Activated CD4-positive, alpha-beta T cell treated with anti-CD3 and anti-CD28 coated beads for 4 hours (primary cell): ENCODE data around the gene TMEM86A.
A peak's percentile ranks its signal among the peaks of the same experiment; 100 is the strongest.

Source experiments
- DNase-seq, 2 donors: peaks; one replicate each; pipeline ENCODE4 v3.0.0-alpha.2; 2020

TMEM86A gene

DNA sequence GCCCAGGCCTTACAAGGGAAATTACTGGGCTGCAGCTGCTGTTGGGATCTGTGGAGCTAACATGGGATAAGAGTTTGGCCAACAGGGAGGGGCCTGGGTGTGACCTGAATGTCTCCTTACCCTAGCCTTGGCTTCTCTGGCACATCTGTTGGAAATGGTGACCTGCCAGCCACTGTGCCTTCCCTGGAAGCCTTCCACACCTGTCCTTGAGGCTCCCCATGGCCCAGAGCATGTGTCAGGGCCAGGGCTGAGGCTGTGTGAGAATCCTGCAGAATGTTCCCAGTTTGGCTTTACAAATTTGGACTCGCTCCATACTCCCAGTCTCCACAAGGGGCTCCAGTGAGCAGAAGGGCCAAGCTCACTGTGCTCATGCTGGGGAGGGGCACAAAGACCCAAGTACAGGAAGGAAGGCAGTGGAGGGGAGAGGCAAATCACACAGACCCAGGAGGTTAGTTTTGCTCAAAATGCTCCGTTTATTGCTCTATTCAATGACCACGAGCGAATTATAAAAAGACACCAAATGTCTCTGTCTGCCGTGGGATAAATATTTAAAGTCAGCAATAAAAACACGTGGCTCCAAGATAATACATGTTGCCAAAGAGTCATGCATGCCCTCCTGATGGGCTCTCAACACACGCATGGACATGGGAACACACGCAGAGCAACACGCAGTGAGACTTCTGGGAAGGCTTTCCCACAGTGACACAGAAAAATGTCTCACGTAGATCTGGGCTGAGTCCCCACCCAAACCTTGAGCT is 29.1 kb downstream of the TMEM86A start:
- DNase-seq: peak; percentile 37 to 62

DNA sequence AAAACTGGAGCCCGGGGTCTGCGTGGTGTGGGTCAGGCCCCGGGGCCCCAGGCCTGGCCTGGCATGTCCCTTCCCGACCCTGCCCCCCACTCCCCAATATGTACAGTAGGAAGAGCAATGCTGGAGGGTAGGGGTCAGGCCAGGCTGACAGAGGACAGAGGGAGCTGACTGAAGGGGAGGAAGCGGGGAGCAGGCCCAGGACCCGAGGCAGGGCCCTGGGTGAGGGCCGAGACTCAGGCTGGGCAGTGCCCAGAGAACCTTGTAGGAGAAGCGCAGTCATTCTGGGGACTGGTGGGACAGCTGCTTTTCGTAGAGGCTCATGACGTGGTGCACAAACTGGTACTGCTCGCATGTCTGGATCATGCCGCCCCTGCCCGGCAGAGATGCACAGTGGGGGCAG is 30.1 kb downstream of the TMEM86A start:
- no peak for DNase-seq

DNA sequence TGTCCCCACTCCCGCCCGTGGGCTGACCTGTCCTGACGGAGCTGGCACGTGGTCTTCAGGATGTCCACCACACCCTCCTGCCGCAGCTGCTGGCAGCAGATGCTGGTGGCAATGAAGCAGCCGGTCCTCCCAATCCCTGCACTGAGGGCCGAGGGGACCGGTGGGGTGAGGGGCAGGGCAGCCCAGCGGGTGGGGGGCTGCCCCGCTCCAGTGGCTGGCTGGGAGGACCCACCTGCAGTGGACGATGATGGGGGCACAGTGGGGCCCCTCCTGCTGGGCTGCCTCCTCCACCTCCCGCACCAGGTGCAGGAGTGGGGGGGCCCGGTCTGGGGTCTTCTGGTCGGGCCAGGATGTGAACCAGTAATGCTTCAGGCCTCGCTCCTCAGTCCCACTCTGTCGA is 30.8 kb downstream of the TMEM86A start:
- no peak for DNase-seq

DNA sequence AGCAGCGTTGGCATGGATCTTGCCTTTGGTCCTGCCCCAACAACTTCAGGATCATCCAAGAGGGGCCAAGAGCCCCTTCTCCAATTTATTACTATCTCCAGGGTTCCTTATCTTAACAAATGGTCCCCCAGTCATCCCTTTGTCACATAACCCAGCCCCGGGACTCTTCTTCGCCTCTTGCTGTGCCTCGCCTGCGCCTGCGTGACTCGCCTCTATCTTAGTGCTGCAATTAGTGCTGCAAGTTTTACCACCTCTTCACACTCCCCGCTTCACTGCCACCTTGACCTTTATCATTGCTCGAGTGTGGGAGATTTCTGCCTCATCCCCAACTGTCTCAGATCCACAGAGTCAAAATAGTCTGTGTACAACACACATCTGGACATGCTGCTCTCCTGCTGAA is 31.4 kb downstream of the TMEM86A start:
- DNase-seq: no peak

DNA sequence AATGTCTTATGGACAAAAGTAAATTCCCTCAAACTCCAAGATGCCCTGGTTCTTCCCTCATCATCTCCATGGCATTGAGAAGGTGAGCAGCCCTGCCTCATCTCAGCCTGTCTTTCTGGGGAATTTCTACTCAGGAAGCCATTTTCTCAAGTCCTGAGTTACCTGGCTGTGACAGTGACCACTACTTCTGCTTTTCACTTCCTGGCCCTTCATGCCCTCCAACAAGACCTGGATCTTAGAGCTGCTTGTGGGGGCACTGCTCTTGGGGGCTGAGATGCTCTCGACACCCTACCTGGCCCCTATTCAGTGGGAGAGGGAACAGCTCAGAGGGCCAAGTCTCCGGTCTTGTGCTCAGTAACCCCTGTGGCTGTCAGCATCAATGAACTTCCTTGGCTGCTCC is 32.9 kb downstream of the TMEM86A start:
- no peak for DNase-seq

DNA sequence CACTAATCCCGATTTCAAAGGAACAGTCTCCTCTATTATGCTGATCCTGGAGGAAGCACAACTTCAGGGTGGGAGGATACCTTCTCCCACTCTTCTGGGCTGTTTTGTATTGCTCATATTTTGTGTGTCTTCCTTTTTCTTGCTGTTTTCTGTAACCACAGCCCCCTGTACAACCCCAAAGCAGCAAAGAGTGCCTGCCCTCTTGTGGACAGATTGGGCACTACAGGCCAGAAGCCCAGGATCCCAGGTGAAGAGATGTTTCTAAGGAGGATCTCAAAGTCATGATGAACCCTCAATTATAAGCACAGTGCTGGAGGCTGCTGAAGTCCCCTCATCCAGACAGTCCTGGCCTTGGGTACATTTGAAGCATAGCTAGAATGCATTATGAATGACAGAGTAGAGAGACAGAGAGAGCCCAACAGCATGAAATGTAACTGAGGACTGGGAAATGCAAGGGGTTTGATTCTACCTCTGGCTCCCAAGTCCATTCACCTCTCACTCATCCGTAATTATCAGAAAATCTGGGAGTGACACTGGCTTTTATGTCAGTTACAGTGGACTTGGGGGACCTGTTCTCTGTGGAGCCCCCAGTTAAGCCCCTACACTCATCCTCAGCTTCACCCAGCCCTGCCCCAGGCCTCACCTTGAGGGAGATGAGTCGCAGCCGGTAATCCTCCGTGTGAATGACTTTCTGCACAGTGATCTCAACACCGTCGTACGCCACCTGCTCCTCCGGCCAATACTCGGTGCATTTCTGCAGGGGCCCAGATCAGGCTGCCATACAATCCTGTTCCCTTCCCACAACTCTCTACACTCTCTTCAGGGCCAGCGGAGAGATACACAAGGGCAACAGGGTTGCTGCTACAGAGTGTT is 33.6 kb downstream of the TMEM86A start:
- peak; percentile 56 to 79 for DNase-seq

DNA sequence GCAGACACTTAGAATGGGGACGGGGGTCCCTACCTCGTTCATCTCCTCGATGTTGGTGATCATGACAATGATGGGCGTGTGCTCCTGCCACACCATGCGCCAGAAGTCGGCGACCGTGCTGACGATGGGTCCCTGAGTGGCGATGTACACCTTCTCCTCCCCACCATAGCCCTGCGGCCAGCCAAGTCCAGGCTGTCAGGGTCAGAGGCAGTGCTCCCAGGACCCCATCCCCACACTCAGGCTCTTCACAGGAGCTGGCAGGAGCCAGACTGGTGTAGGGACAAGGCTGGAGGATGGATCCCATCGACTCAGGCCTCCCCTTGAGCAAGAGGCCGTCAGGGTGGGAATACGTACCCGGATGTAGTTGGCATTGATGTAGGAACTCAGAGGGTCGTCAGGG is 34.6 kb downstream of the TMEM86A start:
- no peak for DNase-seq

DNA sequence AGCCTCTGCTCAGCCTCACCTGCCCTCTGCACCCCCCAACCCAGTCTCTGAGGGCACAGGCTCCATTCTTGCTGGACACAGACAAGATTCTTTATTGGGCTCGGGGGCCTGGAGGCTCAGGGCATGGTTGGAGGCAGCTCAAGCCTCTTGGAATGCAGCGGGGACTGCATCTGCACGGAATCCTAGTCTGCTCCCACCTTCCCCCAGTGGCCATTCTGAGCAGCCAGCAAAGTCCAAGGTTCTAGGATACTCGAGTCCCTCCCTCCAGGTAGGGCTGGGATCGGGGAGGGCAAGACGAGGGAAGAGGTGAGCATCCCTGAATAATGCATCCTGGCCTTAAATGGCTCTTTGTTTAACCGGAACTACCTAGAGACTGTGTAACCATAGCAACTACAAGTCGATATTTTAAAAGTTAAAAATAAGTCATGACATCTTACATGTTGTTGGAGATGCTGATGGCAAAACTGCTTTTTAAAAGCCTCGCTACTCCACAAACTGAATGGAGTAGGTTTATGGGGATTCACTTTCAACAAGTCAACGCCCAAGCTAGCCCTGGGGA is 38.1 kb downstream of the TMEM86A start:
- DNase-seq: no peak

DNA sequence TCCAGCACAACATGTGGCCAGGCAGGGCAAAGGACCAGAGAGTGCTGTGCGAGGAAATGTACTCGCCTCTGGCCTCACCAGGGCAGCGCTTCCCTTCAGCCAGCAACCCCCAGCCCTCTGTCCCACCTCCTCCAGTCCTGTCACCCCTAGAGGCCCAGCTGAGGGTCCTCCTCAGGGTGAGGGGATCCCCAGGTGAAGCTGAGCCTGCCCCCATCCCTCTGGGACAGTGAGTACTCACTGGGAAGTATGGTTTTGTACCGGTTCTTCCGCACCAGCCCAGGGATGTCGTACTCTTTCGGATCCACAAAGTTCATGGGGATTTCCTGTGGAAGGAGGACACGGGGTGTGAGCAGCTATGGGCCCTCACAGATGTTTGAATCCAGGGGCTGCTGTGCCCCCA is 39.1 kb downstream of the TMEM86A start:
- no peak for DNase-seq

DNA sequence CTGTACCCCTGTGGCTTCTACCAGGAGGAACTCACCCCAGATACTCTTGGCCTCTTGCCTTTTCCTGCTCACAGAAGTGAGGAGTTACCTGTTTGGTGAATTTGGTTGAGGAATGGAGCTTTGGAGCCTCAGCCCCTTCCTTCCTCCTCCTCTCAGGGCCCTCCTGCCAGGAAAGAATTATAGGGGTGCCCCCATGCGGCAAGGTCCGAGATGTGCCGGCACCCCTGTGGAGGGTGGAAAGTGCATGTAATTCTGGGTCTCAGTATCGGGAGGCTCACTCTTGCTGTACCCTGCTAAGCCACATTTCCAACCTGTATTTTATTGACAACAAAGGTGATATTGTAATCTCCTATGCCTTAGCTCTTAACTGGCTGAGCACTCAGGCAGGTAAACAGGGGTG is 41.1 kb downstream of the TMEM86A start:
- no peak for DNase-seq

DNA sequence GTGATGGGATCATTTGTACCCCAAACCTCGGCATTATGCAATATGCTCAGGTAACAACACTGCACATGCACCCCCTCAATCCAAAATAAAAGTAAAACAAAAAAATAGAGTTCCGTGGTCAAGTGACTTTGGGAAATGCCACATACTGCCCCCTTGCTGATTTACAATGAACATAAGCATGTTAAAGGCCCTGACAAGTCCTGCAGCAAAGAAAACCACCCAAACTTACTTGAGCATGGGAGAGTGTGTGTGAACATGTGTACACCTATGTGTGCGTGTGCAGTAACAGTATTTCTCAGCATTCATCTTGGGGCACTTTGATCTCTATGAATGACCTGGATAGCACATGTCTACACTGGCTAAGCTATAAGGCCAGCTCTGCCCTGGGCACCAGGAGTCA is 43.2 kb downstream of the TMEM86A start:
- DNase-seq: no peak

DNA sequence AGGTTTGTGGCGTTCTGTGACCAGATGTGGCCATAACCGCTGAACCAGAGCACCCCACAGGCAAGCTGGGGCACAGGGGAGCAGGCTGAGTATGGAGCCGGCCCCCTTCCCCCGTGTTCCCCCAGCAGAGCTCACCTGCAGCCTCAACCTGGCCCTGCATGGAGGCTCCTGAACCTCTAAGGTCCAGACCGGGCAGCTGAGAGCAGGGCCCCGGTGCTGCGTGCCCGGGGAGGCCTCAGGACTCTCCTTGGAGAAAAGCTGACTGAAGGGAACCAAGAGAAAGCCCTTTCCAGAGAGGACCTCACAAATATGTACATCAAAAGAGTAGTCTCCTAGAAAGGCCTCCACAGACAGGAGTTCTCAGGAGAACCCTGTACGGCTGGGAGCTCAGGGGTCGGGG is 44.8 kb downstream of the TMEM86A start:
- DNase-seq: no peak

DNA sequence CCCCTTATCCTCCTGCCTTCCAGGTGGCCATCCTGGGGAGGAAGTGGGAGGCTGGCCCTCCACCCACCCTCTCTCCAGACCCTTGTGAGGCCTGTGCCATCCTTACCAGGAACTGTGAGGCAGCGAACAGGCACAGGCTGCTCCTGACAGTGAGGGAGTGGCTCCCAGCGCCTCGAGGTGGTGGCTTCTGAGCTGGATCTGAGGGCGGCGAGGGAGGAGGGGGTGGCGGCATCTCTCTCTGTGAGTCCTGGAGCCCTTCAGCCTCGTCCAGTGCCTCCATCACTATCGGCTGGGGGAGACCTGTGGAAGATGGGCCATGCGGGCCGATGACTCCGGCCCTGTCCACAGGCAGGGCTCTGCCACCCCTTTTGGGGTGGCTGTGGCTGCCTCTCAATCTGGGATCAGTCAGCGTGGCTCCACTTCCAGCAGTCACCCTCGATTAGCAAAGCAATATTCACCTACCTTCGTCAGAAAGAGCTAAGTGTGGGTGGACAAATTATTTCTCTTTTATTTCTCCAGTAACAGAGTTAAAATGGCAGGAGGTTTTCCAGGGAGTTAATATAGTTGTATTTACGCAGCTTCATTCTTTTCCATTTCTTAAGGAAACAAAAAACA is 45.4 kb downstream of the TMEM86A start:
- DNase-seq: no peak

DNA sequence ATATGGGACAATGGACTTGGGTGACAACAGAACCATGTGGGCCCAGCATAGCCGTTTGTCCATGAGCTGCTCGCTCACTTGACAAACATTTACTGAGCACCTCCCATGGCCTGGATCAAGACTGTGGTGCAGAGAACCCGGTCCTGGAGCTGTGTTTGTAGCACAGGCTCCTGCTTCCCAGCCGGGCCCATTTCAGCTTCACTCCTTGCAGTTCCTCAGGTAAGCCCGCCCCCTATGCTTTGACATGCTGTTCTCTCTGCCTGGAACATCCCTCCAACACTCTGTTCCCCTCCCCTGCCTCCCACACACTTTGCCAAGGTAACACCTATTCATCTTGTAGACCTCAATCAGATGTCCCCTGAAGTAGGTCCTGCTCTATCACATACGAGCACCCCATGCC is 46.7 kb downstream of the TMEM86A start:
- no peak for DNase-seq

DNA sequence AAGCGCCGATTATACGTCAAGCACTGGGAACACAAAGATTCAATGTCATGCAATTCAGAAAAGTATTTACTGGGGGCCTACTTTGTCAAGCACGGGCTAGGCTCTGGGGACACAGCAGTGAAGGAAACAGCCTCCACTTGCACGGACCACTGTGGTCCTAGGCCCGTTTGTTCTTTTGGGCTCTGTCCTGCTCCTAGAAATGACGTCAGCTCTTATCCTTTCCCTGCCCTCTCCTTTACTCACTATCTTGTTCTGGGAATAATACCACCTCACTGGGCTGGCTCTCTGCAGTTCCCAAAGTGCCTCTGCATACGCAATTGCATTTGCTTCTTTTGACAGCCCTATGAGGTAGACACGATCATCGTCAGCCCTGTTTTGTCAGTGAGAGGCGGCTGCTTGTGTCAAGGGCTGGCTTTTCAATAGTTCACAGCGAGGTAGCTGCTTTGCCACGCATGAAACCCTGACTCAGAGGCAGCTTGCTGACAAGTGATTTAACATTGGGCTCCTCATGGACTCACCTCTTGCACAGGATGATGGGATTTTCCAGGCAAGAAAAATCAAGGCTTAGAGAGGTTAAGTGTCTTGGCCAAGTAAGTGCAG is 50.3 kb downstream of the TMEM86A start:
- DNase-seq: no peak

DNA sequence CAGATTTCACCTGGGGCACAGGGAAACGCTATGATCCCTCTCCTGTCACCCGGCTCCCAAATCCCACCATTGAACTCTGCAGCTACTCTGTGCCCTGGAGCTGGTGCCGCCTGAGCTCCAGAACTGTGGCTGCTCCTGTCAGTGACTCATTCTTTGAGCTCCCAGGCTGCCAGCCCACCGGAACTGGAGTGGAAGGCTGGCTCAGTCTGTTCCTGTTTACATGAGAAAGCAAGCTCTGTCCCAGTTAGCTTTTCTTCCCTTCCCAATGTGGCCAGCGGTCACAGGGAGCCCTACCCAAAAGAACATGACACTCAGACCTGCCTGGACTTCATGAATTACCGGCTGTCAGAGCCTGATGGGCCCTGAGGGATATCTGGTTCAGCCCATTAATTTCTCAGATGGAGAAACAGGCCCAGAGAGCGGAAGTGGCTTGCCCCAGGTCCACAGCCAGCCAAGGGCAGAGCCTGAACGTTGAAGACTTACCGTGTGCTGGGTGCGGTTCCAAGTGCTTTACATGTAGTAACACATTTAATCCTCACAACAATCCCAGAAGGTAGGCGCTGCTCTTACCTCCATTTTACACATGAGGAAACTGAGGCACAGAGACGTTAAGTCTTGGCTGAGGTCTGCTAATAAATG is 51.2 kb downstream of the TMEM86A start:
- no peak for DNase-seq

DNA sequence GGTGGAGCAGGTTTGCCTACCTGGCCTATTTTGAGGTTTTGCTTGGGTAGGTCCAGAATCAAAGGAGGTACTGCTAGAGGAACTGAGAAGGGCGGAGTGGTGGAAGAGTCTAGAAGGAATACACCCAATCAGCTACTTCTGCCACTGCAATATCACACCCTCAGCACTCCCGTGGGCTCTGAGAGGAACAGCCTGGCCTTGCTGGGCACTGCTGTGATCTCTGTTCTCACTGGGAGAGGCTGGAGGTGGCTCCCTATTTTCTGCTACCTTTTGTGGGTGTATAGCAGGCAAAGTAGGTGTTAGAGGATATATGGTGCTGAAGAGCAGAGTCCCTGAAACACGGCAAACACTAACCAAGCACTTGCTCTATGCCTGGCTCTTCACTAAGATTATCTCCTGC is 52.4 kb downstream of the TMEM86A start:
- DNase-seq: no peak

DNA sequence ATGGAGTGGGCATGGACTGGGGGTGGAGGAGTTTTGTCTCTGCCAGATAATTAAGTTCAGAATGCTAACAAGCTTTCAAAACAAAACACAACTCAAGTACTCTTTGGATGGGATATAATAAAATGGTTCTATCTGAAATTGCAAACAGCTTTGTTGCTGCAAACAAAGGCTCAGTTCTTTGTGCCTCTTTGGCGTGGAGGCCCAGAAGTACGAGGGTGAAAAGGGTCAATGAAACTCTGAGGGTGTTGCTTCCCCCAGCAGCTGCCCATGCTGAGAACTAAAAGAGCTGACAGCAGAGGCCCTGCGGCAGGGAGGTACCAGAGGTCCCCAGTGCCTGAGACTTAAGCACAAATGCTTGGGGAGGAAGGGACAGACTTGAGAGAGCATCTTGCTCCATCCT is 53.9 kb downstream of the TMEM86A start:
- no peak for DNase-seq

DNA sequence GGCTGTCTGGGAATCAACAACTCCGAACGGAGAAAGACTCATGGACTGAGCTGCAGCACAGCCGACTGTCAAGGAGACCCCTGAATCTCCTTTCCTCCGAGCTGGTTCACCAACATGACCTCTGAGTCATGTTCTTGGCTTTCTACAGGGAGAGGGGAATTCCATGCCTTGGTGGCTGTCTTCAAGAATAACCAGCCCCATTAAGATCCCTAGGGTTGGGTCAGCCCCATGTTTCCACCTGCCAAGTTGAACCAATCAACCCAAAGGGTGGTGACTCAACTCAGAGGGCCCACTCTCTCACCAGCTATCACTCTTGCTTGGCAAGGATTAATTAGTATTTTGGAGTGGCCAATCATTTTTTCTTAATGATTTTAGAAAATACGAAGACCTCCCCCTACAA is 55.7 kb downstream of the TMEM86A start:
- no peak for DNase-seq
